ENCODE data around the gene SPTLC1. TPM values are rescaled to one million over a fixed set of nuclear protein-coding genes. Genes with fewer than 3 reads are reported as not detected.
"Not testable (repeated sequence)": the region's sequence is repeated elsewhere in the genome, so short reads cannot be mapped to it uniquely, and the experiment has no call there.

Gene SPTLC1
- total and polyA plus RNA-seq, 11 donors: 10.6 to 41.0 (median 22.1) TPM

DNA sequence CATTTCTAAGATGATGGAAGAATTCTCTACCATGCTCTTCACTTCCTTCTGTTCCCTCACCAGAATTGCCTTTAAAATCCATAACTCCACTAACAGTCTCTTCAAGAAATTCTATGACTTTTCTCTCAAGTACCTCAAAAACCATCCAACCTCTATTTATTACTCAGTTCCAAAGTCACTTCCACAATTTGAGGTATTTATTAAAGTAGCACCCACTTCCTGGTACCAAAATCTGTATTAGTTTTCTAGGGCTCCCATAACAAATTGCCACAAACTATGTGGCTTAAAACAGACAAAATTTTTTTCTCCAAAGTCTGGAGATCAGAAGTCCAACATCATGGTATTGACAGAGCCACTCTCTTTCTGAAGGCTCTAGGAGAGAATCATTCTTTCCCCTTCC is 4.9 kb upstream of the SPTLC1 start:
- ATAC-seq: no peak
- H3K4me3 ChIP-seq: no peak overlapping the region
- peak overlapping the region in 1 of 12 donors; percentile 7 for H3K27ac ChIP-seq
- intact Hi-C loops (cut with DNase I): no loop called here
- peaks cover 0 to 8% (median 0%) of the 10 kb centered on the region in 12 donors for H3K4me1 ChIP-seq
- no peak for TF ChIP-seq POLR2A (IDR thresholded peaks at IDR 0.05)
- TF ChIP-seq, protein P1, sequence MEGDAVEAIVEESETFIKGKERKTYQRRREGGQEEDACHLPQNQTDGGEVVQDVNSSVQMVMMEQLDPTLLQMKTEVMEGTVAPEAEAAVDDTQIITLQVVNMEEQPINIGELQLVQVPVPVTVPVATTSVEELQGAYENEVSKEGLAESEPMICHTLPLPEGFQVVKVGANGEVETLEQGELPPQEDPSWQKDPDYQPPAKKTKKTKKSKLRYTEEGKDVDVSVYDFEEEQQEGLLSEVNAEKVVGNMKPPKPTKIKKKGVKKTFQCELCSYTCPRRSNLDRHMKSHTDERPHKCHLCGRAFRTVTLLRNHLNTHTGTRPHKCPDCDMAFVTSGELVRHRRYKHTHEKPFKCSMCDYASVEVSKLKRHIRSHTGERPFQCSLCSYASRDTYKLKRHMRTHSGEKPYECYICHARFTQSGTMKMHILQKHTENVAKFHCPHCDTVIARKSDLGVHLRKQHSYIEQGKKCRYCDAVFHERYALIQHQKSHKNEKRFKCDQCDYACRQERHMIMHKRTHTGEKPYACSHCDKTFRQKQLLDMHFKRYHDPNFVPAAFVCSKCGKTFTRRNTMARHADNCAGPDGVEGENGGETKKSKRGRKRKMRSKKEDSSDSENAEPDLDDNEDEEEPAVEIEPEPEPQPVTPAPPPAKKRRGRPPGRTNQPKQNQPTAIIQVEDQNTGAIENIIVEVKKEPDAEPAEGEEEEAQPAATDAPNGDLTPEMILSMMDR (IDR thresholded peaks at IDR 0.05): no peak
- H3K27me3 ChIP-seq: no peaks in the 10 kb centered on the region
- no peaks in the 10 kb centered on the region for H3K36me3 ChIP-seq
- H3K9me3 ChIP-seq: no peaks in the 10 kb centered on the region
- DNase-seq: no peak

DNA sequence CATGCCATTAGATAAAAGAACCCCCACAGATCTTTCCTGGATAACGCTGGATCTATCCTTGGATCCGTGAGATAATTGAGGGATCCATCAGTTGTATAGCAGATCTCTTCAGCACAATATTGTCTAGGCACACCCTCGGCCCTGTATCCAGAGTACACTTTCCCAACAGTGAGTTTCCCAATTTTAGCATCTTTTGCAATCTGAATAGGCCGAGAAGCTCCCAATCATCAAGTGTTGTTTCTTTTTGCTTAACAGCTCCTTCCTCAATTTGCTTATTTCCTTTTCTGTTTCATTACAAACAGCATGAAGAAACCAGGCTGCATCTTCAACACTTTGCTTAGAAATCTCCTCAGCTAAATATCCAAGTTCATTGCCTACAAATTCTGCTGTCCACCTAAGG is 4.4 kb upstream of the SPTLC1 start:
- TF ChIP-seq, protein P1 (IDR thresholded peaks at IDR 0.05): no peak
- TF ChIP-seq POLR2A (IDR thresholded peaks at IDR 0.05): no peak
- Histone ChIP-seq H3K27me3 (no peaks in the 10 kb centered on the region), H3K4me1 (peaks cover 0 to 8% (median 2%) of the 10 kb centered on the region in 12 donors), H3K36me3 (no peaks in the 10 kb centered on the region), H3K27ac (peak overlapping the region in 1 of 12 donors; percentile 7), H3K9me3 (no peaks in the 10 kb centered on the region), H3K4me3 (no peak overlapping the region)
- ATAC-seq (no peak), DNase-seq (no peak)
- intact Hi-C loops (cut with DNase I): no loop called here
- 52 to 69% (median 62%) methylated on average over 4 of the region's 4 CpGs for WGBS, 4 donors

DNA sequence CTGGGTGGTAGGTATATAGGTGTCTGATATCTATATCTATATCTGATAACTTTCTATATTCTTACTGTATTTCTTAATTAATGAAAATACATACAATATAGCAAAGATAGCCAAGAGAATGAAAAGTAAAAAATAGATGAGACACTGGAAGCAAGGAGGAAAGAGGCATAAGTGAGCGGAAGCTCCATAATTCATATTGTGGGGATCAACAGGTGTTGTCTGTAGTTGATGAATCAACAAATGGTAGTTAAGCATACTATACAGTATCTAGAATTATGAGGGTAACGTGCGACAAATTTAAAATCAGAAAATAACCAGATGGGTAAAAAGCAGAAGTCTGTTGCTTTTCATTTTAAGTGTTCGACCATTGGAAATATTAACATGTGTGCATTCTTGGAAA is 7.1 kb downstream of the SPTLC1 start:
- 93 to 96% (median 95%) methylated on average over 4 of the region's 4 CpGs for WGBS, 4 donors
- ATAC-seq: no peak
- no peak overlapping the region for H3K4me3 ChIP-seq
- peaks cover 0 to 5% (median under 1%) of the 10 kb centered on the region in 12 donors for H3K4me1 ChIP-seq
- no peaks in the 10 kb centered on the region for H3K27me3 ChIP-seq
- no peak overlapping the region for H3K27ac ChIP-seq
- intact Hi-C loops (cut with DNase I): no loop called here
- no peak for DNase-seq
- TF ChIP-seq, protein P1 (IDR thresholded peaks at IDR 0.05): no peak
- no peak for TF ChIP-seq POLR2A (IDR thresholded peaks at IDR 0.05)
- H3K36me3 ChIP-seq: peaks cover 0 to 65% (median 32%) of the 10 kb centered on the region in 9 donors
- no peaks in the 10 kb centered on the region for H3K9me3 ChIP-seq

DNA sequence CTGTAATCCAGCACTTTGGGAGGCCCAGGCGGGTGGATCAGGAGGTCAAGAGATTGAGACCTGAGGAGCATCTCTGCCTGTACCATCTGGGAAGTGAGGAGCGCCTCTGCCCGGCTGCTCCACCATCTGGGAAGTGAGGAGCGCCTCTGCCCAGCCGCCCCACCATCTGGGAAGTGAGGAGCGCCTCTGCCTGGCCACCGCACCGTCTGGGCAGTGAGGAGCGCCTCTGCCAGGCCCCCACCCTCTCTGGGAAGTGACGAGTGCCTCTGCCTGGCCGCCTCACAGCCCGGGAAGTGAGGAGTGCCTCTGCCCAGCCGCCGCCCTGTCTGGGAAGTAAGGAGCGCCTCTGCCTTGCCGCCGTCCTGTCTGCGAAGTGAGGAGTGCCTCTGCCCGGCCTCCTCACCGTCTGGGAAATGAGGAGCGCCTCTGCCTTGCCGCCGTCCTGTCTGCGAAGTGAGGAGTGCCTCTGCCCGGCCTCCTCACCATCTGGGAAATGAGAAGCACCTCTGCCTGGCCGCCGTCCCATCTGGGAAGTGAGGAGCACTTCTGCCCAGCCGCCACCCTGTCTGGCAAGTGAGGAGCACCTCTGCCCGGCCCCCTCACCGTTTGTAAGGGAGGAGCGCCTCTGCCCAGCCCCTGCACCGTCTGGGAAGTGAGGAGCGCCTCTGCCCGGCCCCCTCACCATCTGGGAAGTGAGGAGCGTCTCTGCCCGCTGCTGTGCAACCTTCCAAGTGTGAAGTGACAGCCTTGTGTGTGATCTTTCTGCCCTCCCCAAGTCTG is 9.6 kb downstream of the SPTLC1 start:
- ATAC-seq; H3K27ac ChIP-seq; H3K27me3 ChIP-seq; DNase-seq; H3K4me3 ChIP-seq; H3K4me1 ChIP-seq; intact Hi-C loops (cut with DNase I): not testable (repeated sequence)
- H3K9me3 ChIP-seq: peaks cover 0 to 14% (median 0%) of the 10 kb centered on the region in 12 donors
- H3K36me3 ChIP-seq: peaks cover 0 to 52% (median 18%) of the 10 kb centered on the region in 9 donors
- WGBS, 4 donors: 96 to 99% (median 98%) methylated on average over 15 to 36 of the region's 36 CpGs

DNA sequence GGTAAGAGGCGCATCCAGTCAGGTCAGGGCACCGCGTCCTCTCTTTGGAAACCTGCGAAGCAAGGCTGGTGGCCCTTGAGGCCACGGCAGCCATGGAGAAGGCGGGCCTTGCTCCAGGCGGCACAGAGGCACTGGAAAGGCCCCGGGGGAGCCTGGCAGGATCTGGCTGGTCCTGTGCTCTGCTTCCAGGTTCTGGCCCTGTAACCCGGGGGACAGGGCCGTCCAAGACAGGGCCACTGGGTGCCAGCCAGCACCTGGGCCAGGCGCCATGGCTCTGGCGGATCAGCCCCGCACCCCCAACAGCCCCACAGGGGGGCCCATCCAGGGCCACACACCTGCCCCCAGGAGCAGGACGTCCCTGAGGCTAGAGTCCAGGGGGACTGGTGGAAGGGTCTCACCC is 11.6 kb downstream of the SPTLC1 start:
- 97 to 100% (median 98%) methylated on average over 4 to 14 of the region's 14 CpGs for WGBS, 4 donors
- H3K4me3 ChIP-seq; intact Hi-C loops (cut with DNase I); H3K4me1 ChIP-seq; H3K27me3 ChIP-seq; ATAC-seq; H3K27ac ChIP-seq; DNase-seq: not testable (repeated sequence)
- H3K9me3 ChIP-seq: peaks cover 0 to 14% (median 0%) of the 10 kb centered on the region in 12 donors
- peaks cover 0 to 41% (median 18%) of the 10 kb centered on the region in 9 donors for H3K36me3 ChIP-seq
